Neural progenitor cell (in vitro differentiated cells): ENCODE measurements around the gene SPTA1.

Experiments
- EZH2 ChIP-seq: fragments of 200-600 bp; sonication (generic); IDR thresholded peaks from 2 replicates; pipeline ENCODE4 v1.6.1; 2017; ENCODE audit warnings: antibody characterized with exemption, mild to moderate bottlenecking, moderate library complexity
- TF ChIP-seq, protein P1 (sequence below): fragments of 200-600 bp; sonication (generic); IDR thresholded peaks from 2 replicates; pipeline ENCODE4 v1.5.1; 2017; ENCODE audit warnings: antibody characterized with exemption, mild to moderate bottlenecking

GRCh38 chr1:158679289-158679688 is 7.2 kb downstream of the SPTA1 start:
- TF ChIP-seq, protein P1, sequence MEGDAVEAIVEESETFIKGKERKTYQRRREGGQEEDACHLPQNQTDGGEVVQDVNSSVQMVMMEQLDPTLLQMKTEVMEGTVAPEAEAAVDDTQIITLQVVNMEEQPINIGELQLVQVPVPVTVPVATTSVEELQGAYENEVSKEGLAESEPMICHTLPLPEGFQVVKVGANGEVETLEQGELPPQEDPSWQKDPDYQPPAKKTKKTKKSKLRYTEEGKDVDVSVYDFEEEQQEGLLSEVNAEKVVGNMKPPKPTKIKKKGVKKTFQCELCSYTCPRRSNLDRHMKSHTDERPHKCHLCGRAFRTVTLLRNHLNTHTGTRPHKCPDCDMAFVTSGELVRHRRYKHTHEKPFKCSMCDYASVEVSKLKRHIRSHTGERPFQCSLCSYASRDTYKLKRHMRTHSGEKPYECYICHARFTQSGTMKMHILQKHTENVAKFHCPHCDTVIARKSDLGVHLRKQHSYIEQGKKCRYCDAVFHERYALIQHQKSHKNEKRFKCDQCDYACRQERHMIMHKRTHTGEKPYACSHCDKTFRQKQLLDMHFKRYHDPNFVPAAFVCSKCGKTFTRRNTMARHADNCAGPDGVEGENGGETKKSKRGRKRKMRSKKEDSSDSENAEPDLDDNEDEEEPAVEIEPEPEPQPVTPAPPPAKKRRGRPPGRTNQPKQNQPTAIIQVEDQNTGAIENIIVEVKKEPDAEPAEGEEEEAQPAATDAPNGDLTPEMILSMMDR: no peak
- TF ChIP-seq EZH2: no peak
